GM21723 (cell line): ENCODE measurements around the gene MIA.
"Not testable (repeated sequence)": the region's sequence is repeated elsewhere in the genome, so short reads cannot be mapped to it uniquely, and the experiment has no call there.

Source experiments
- ATAC-seq: cut with Tn5 transposase; IDR thresholded peaks from one replicate; pipeline ENCODE4 v1.9.1; 2021; ENCODE audit warnings: mild to moderate bottlenecking, moderate library complexity; ENCODE audit not compliant: unreplicated experiment

Gene MIA

DNA sequence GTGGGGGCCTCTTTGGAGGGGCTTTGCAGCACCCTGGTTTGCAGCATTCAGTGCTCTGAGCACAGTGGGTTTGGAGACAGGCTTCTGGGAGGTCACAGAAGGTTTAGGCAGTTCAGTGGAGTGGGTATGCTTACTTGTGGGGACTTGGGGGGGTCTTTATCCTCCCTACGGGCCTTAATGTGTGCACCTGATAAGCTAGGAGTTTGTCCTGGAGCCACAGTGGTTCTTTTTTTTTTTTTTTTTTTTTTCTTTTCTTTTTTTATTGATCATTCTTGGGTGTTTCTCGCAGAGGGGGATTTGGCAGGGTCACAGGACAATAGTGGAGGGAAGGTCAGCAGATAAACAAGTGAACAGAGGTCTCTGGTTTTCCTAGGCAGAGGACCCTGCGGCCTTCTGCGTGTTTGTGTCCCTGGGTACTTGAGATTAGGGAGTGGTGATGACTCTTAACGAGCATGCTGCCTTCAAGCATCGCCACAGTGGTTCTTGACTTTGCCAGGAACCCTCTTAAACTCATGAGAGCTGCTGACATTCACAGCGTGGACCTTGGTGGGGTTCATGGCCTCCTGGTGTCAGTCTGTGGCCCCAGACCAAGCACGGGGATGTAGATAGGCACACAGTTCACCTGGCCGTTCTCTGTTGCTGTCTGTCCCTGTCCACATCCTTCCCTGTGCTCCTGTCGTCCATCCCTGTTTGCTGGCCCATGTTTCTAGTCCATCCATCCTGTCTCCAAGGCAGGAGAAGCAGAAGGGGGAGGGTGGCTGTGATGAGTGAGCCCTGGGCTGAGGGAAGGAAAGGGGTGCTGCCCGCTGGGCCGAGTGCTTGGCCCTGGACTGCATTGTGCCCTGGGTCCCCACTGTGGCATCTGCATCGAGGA, 26.3 kb downstream of the MIA start:
- no peak for ATAC-seq

DNA sequence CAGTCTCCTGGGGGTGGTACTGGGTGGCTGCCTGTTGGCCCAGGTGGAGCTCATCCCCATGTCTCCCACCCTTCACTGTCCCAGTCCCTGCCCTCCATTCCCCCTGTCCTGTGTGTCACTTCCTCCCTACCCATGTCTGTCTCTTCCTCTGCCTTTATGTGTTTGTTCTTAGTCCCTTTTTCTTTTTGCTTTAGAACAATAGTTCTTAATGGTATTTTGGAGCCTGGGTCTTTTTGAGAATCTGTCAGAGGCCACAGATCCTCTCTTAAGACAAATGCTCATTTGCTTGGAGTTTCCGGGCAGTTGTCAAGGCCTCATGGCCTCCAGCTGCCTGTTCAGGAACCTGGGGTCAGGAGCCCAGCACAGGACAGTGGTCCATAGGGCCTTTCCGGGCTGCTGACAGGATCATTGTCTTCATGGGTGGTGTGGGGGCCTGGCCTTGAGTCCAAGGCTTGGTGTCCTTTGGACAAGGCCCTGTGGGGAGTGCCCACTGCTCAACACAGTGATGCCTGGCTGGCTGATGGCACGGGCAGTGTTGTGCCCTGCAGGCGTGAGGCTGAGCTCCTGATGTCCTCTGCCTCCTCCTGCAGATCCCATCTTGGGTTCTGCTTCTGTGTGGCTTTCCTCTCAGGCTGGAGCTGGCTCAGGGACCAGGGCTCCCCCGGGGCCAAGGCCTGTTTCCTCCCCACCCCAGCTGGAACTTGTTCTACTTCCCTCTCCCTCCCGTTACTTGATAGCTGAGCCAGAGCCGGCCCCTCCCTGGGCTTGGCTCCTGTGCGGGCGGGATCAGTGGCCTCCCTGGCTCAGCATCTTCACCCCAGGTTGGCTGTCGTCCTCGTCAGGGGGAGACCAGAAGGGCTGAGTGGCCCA, 27.2 kb downstream of the MIA start:
- ATAC-seq = no peak

DNA sequence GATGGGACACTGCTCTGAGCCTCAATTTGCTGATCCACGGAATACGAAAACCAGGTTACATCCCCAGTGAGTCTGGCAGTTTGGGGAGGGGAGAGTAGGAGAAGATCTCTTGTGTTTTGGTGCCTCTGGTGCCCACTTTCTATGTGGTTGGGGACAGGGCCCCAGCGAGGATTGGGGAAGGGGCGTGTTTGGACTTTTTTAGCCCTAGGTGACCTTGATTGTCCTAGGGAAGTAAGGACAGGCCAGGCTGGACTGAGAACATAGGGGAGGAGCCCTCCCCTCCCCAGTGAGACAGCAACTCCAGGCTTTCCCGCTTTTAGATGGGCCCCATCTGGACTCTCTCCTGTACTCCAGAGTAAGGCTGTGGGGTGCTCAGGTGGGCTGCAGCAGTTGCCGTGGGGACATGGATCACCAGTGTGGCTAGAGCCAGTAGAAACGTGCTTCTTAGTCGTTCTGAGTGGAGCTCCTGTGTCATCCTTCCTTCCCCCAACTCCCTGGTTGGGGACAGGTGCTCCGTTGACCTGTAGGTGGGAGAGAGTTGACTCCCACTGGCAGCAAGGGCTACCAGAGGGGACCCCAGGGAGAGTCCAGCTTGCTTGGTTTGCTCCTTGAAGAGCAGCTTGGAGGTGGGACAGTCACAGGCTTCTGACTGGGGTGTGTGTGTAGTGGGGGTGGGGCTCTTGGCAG, 28.0 kb downstream of the MIA start:
- ATAC-seq = no peak

DNA sequence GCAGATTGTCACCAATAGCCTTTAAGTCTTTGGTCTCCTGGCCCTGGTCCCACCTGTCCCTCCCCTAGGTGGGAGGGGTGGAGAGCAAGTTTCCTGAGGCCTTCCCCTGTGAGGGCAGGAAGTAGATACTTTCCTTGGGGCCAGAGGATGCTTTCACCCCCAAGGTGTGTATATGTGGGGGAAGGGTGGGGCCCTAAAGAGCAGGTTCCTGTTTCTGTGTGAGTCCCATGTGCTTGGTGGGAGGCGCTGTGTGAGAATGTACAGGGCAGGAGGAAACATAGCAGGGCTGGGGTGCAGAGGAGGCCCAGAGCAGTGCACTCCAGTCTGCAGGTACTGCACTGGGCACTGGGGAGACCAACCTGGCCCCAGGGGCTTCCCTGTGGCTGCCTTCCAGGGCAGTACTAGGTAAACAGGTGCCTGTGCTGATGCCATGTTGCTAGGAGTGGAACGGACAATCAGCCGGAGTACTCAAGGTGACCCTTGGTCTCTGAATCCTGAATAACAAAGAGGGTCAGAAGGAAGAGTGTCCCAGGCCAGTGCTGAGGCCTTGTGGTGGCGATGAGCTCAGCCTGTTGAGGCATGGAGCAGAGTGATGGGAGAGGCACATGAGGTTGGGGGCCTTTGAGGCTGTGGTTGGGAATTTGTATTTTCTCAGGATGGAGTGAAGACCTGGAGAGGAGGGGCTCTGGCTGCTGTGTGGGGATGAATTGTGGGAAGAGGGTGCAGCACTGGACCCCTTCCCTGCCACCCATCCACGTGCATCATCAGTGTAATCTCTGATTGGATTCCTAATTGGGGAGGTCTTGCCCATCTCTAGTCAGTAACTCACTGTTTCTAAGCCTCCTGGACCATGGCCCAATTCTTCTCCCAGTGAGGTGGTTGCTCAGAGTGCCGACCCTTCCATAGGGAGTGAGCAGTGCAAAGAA, 28.8 kb downstream of the MIA start:
- no peak for ATAC-seq

DNA sequence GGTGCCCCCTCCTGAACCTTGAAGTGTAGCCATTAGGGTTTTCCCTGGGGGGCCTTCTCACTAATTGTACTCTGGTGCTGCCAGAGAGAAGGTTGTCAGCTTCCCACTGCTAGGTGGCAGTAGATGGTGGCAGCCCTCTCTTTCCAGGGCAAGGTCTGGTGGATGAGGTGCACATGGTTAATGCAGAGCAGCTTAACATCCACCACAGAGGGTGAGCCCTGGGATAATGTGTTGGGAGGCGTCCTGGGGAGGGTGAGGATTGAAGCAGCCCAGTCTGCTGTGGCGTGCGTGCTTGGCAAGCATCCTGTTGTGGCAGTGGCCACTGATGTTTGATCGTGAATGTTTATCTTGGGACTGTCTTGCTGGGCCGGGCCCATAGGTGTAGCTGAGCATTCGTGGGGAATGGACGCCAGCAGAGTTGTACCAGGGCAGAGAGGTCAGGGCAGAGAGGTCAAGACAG, 29.5 kb downstream of the MIA start:
- ATAC-seq = no peak

DNA sequence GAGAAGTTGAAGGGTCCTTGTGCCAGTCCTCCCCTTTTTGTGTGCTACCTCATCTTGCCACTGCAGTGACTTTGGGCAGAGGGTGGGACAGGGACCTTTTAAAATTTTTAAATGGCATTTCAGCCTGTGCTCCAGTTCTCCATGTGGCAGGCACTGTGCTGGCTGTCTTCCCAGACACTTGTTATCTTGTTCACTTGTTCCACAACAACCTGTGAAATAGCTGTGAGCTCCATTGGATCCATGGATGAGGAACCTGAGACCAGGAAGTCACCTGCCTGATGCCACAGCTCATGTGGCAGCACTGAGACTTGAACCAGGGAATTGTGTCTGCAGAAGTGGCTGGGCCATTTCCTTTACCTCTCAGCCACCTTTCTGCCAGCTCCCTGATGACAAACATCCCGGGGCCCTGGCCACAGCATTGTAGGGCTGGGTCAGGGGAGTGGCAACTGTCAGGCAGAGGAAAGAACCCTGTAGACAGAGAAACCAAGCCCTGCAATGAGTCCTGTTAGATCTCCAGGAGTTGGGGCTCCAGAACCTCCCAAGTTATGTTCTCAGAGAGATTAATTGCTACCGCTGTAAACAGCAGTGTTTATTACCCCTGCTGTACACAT, 30.0 kb downstream of the MIA start:
- ATAC-seq = no peak

DNA sequence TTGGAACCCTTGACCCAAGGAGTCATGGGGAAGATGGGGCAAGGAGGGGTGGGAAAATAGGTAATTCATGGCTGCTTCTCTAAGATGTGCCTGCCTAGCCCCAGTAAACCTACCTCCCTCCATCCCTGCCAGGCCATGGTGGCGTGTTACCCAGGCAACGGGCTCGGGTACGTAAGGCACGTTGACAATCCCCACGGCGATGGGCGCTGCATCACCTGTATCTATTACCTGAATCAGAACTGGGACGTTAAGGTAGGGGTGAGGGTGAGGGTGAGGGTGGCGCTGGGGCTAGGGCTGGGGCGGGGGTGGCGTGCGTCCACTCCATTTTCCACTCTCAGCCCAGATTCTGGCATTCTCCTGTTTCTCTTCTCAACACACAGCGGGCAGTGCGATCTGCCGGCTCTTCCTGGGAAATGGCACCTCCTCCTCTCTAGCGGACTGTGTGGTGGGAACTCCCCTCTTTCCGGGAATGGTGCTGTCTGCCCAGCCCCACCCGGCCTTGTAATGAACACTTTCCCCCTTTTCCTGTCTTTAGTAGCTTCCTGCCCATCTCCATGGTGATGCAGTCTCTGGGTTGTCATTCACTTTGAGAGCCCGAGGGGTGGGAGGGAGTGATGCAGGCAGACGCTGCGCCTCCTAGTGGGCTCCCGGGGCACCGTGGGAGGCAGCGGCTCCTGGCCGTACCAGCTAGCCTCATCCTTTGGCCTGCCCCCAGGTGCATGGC, 31.3 kb downstream of the MIA start:
- no peak for ATAC-seq

DNA sequence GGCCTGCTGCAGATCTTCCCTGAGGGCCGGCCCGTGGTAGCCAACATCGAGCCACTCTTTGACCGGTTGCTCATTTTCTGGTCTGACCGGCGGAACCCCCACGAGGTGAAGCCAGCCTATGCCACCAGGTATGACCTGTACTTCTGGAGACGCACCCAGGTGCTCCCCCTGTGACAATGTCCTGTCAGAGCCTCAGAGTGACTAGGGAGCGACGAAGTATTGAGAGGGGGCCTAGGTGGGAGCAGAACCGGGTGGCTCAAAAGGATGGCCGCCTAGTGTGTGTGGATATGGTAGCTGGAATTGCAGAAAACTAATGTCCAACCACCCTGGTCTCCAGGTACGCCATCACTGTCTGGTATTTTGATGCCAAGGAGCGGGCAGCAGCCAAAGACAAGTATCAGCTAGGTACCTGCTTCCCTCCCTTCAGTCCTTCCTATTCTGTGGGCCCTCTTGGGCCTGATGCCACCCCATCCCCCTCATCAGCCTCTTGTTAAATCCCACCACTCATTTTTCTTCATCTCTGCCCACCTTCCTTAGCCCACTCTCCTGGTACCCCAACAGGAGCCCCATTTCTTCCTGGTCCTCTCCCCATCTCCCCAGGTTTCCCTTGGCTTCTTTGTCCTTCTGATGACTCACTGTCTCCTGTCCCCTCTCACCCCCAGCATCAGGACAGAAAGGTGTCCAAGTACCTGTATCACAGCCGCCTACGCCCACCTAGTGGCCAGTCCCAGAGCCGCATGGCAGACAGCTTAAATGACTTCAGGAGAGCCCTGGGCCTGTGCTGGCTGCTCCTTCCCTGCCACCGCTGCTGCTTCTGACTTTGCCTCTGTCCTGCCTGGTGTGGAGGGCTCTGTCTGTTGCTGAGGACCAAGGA, 32.1 kb downstream of the MIA start:
- ATAC-seq = no peak

DNA sequence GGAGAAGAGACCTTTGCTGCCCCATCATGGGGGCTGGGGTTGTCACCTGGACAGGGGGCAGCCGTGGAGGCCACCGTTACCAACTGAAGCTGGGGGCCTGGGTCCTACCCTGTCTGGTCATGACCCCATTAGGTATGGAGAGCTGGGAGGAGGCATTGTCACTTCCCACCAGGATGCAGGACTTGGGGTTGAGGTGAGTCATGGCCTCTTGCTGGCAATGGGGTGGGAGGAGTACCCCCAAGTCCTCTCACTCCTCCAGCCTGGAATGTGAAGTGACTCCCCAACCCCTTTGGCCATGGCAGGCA, 32.7 kb downstream of the MIA start:
- ATAC-seq = no peak

DNA sequence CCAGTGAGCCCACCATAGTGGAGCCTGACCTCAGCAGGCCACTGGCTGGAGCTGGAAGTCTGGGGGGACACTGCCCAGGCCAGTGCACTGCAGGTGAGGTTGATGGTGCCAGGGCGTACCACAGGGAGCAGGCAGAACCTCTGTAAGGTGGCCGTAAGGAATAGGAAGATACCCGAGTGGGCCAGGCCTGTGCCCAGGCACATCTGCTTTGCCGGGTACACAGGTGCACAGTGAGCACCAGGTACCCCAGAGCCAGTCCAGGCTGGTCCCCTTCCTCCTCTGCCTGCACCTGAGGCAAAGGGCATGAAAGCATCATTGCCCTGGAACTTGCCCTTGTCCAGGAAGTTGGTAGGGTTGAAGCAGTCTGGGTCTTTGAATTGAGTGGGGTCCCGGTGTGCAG, 33.2 kb downstream of the MIA start:
- ATAC-seq = no peak

DNA sequence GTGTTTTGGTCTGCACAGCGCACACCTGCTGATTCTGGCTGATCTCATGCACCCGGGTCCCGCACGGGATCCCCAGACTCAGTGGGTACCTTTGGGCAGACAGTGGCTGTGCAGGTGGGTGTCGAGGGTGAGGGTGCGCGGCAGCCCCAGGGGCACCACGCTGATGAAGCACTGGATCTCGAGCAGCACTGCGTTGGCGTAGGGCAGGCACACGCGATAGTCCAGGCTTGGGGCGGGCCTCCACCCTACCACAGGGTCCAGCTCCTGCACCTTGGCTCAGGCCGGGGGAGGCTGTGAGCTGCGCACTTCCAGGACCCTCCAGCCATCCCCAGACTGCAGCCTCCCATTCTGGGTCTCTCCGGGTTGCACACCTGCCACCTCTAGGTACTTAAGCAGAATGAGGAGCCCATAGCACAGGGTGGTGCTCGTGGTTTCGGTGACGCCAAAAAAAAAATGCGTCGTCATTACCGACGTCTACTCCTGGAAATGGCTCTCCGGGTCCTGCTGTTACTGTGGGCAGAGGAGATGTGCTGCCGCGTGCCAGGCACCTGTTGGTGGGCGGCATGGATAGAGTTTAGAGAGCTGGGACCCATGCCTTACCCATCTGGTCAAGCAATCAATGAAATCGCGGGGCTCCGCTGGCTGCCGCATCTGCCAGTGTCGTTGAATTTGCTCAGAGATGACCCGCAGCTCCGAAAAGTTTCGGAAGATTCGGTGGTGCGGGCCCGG, 34.2 kb downstream of the MIA start:
- no peak for ATAC-seq

DNA sequence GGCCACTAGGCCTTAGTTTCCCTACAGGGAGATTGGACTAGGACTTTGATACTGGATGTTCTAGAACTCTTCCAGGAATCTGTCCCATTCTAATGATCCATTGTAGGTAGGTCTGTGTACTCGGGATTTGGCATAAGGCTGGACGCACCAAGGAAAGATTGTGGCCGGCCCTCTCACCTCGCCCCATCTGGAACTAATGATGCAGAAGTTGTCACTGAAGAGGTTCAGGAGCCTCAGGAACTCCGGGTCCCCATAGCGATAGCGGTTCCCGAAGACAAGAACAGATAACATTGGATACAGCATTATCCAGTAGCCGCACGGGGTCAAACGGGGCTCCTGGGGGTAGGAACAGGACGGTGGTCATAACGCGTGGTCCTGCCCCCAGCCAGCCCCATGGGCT, 34.8 kb downstream of the MIA start:
- ATAC-seq = no peak

DNA sequence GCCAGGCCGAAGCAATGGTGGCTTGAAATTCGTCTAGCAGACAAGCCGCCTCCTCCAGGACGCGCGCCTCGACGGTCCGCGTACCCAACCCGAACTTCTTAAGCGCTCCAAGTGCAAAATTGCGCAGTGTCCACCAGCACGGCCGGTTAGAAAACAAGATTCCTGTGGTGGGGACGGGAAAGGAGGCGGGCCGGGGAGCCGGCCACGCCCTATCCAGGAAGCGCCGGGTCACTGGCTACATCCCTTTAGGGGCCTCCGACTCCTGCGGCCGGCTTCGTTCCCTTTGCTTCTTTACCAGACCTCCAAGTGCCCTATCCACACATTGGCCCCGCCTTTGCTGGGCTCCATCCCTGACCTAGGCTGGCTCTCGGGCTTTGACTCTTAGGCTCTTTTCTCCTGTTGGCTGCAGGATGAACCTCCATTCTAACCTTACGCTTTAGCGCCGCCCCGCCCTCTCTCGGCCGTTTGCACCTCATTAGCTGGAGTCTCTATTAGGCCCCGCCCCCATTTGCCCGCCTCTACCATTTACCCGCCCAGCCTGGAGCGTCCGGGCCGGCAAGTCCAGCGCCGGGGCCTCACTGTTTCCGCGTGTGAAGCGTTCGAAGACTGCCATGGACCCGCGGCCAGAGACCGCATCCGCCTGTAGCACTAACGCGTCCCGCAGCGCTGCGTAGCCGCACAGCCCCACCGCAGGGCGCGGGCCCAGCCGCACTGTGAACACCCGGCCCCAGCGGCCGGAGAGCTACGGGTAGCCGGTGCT, 35.5 kb downstream of the MIA start:
- ATAC-seq = peak; percentile 66

DNA sequence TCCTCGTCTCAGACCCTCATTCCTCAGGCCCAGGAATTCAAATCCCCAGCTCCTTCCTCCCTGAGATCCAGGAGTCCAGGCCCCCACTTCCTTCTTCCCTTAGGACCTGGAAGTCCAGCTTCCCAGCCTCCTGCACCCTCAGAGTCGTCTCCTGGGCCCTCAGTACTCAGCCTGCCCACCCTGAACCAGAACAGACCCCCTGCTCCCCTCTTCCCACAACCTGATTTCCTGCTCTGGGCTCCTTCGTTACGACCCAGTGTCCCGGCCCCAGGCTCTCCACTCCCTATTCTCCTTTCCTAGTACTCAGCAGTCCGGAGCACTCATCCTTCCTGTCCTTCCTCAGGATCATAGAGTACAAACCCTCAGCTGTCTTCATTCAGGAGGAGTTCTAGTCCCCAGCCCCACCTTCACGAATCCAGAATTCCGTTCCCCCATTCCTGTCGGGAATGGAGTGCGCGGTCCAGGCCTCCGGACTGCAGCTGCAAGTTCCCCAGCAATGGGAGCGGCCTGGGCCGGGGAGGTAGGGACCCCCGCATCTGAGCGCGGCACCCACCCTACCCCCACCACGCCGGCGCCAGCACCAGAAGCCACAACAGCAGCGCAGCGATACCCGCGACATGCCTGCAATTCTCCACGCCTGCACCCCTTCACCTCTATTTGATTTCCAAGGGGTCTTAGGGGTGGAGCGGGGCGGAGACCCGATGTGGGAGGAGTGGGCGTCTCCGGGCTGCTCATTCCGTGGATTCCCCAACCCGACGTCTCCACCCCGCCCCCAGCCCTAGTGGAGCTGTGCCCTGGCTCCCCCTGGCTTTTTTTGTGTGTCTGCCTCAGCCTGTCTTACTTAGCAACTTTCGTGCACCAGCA, 36.4 kb downstream of the MIA start:
- ATAC-seq = no peak

DNA sequence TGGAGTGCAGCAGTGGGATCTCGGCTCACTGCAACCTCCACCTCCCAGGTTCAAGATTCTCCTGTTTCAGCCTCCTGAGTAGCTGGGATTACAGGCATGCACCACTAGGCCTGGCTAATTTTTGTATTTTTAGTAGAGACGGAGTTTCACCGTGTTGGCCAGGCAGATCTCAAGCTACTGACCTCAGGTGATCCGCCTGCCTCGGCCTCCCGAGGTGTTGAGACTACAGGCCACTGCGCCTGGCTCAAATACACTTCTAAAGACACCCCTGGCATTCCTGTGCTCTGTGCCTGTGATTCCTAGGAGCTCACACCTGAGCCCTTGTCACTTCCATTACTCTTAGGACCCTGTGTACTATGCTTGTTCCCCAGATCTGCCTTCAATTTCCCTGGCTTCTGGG, 37.2 kb downstream of the MIA start:
- not testable (repeated sequence) for ATAC-seq

DNA sequence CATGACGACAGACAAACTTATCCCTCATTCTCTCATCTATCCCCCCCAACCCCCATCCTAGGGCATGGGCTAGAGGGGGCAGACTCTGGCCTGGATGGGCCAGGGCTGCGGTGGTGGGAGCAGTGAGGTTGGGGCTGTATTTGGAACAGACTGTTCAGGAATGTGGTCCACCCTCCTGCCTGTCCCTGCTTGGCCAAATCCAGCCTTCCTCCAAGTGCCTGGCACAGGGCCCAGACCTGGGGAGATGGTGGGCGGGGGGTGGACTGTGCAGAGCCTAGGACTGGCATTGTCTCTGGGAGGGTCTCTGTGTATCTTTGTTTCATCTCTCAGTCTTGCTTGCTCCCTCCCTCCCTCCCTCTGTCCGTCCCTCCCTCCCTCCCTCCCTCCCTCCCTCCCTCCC, 37.9 kb downstream of the MIA start:
- ATAC-seq = no peak
